Inflammatory macrophage treated with lipopolysaccharide for 4 hours (primary cell): ENCODE results near the gene IRAK2.
A peak's percentile ranks its signal among the peaks of the same experiment; 100 is the strongest.
"Not testable (repeated sequence)": the region's sequence is repeated elsewhere in the genome, so short reads cannot be mapped to it uniquely, and the experiment has no call there.

Source experiments
- DNase-seq: peaks from one replicate; pipeline ENCODE4 v3.0.0-alpha.2; 2020

Gene IRAK2

GRCh38 chr3:10160346-10160745 is 4.4 kb upstream of the IRAK2 start:
- DNase-seq: no peak

- DNase-seq: no peak
Observed at GRCh38 chr3:10160925-10161324, 3.8 kb upstream of the IRAK2 start.

- DNase-seq: peak; percentile 57
Observed at GRCh38 chr3:10162185-10162584, 2.5 kb upstream of the IRAK2 start.

GRCh38 chr3:10164201-10164545 is 546 bp upstream of the IRAK2 start:
- DNase-seq: not testable (repeated sequence)

- DNase-seq: no peak
Observed at GRCh38 chr3:10166213-10166604, 1.5 kb downstream of the IRAK2 start.

- no peak for DNase-seq
Observed at GRCh38 chr3:10169000-10169496, 4.3 kb downstream of the IRAK2 start.

GRCh38 chr3:10170915-10171478 is 6.3 kb downstream of the IRAK2 start:
- DNase-seq: no peak

GRCh38 chr3:10173095-10173925 is 8.6 kb downstream of the IRAK2 start:
- DNase-seq: peak; percentile 47

GRCh38 chr3:10173926-10174435 is 9.3 kb downstream of the IRAK2 start:
- DNase-seq: peak; percentile 100

GRCh38 chr3:10175334-10175733 is 10.6 kb downstream of the IRAK2 start:
- DNase-seq: not testable (repeated sequence)

GRCh38 chr3:10176150-10176549 is 11.4 kb downstream of the IRAK2 start:
- not testable (repeated sequence) for DNase-seq

- DNase-seq: no peak
Observed at GRCh38 chr3:10177737-10178136, 13.0 kb downstream of the IRAK2 start.

- DNase-seq: no peak
Observed at GRCh38 chr3:10178892-10179291, 14.2 kb downstream of the IRAK2 start.

GRCh38 chr3:10180289-10180688 is 15.6 kb downstream of the IRAK2 start:
- no peak for DNase-seq

GRCh38 chr3:10180738-10181295 is 16.1 kb downstream of the IRAK2 start:
- DNase-seq: no peak

GRCh38 chr3:10182950-10183349 is 18.2 kb downstream of the IRAK2 start:
- DNase-seq: no peak

GRCh38 chr3:10184250-10184649 is 19.5 kb downstream of the IRAK2 start:
- no peak for DNase-seq

- no peak for DNase-seq
Observed at GRCh38 chr3:10185804-10186762, 21.4 kb downstream of the IRAK2 start.

- peak; percentile 78 for DNase-seq
Observed at GRCh38 chr3:10187290-10187876, 22.7 kb downstream of the IRAK2 start.

GRCh38 chr3:10187944-10188343 is 23.2 kb downstream of the IRAK2 start:
- no peak for DNase-seq

GRCh38 chr3:10188804-10189556 is 24.3 kb downstream of the IRAK2 start:
- DNase-seq: no peak
